ENCODE data around the gene SIRT3. TPM values are rescaled to one million over a fixed set of nuclear protein-coding genes. Genes with fewer than 3 reads are reported as not detected.
"Not testable (repeated sequence)": the region's sequence is repeated elsewhere in the genome, so short reads cannot be mapped to it uniquely, and the experiment has no call there.

Gene SIRT3
- total RNA-seq, 1 experiment from 2014 or later, result 19.2 TPM

- TF ChIP-seq CTCF (IDR thresholded peaks at IDR 0.05; ENCODE audit: unreplicated experiment), result peak; percentile 39
- H3K27me3 Mint-ChIP-seq (ENCODE audit: unreplicated experiment); BruUV-seq (replicated peaks); DNase-seq; H3K4me3 Mint-ChIP-seq (ENCODE audit: low read depth, unreplicated experiment); H3K27ac Mint-ChIP-seq (ENCODE audit: unreplicated experiment); H3K9me3 Mint-ChIP-seq (ENCODE audit: low read depth, unreplicated experiment); H3K4me1 Mint-ChIP-seq (ENCODE audit: low read depth, unreplicated experiment); CTCF ChIA-PET; H3K36me3 Mint-ChIP-seq (ENCODE audit: insufficient read depth, unreplicated experiment); intact Hi-C loops (cut with micrococcal nuclease; ENCODE audit: unreplicated experiment): not testable (repeated sequence)
These were observed 46.3 kb downstream of the SIRT3 start for GRCh38 chr11:189843-190311.

- CTCF ChIA-PET; H3K4me3 Mint-ChIP-seq (ENCODE audit: low read depth, unreplicated experiment); H3K36me3 Mint-ChIP-seq (ENCODE audit: insufficient read depth, unreplicated experiment); BruUV-seq (replicated peaks); H3K27ac Mint-ChIP-seq (ENCODE audit: unreplicated experiment); intact Hi-C loops (cut with micrococcal nuclease; ENCODE audit: unreplicated experiment); H3K4me1 Mint-ChIP-seq (ENCODE audit: low read depth, unreplicated experiment); DNase-seq; H3K9me3 Mint-ChIP-seq (ENCODE audit: low read depth, unreplicated experiment); H3K27me3 Mint-ChIP-seq (ENCODE audit: unreplicated experiment): not testable (repeated sequence)
These were observed 46.9 kb downstream of the SIRT3 start for GRCh38 chr11:189200-189783.

- H3K4me3 Mint-ChIP-seq (ENCODE audit: low read depth, unreplicated experiment); H3K36me3 Mint-ChIP-seq (ENCODE audit: insufficient read depth, unreplicated experiment); H3K27me3 Mint-ChIP-seq (ENCODE audit: unreplicated experiment); intact Hi-C loops (cut with micrococcal nuclease; ENCODE audit: unreplicated experiment); CTCF ChIA-PET; DNase-seq; H3K9me3 Mint-ChIP-seq (ENCODE audit: low read depth, unreplicated experiment); H3K4me1 Mint-ChIP-seq (ENCODE audit: low read depth, unreplicated experiment); H3K27ac Mint-ChIP-seq (ENCODE audit: unreplicated experiment); BruUV-seq (replicated peaks): not testable (repeated sequence)
These were observed 55.9 kb downstream of the SIRT3 start for GRCh38 chr11:180242-180641.

Other genes with a start within 250 kb of the SIRT3 start
- gene SCGB1C1, start 43.3 kb downstream of the SIRT3 start, total RNA-seq (2022), result not detected in 2 replicates
- gene BET1L, start 28.9 kb downstream of the SIRT3 start, total RNA-seq (2022), result 47.8 and 59.0 TPM in 2 replicates
- 73.0 and 84.1 TPM in 2 replicates for gene RIC8A, start 28.6 kb downstream of the SIRT3 start, total RNA-seq (2022)
- gene PSMD13, start 634 bp upstream of the SIRT3 start, total RNA-seq (2022), result 165 and 172 TPM in 2 replicates
- not detected in 2 replicates for gene NLRP6, start 42.1 kb upstream of the SIRT3 start, total RNA-seq (2022)
- gene PGGHG, start 52.8 kb upstream of the SIRT3 start, total RNA-seq (2022), result 9.5 and 13.5 TPM in 2 replicates
- gene IFITM5, start 63.2 kb upstream of the SIRT3 start, total RNA-seq (2022), result not detected in 2 replicates
- gene IFITM2, start 71.5 kb upstream of the SIRT3 start, total RNA-seq (2022), result 29.1 and 117 TPM in 2 replicates
- gene IFITM1, start 77.7 kb upstream of the SIRT3 start, total RNA-seq (2022), result 45.6 and 179 TPM in 2 replicates
- 264 and 492 TPM in 2 replicates for gene IFITM3, start 84.5 kb upstream of the SIRT3 start, total RNA-seq (2022)
- 1.9 and 4.6 TPM in 2 replicates for gene B4GALNT4, start 133.2 kb upstream of the SIRT3 start, total RNA-seq (2022)
- gene PKP3, start 157.9 kb upstream of the SIRT3 start, total RNA-seq (2022), result 128 and 154 TPM in 2 replicates
- 76.3 and 83.6 TPM in 2 replicates for gene SIGIRR, start 178.7 kb upstream of the SIRT3 start, total RNA-seq (2022)
- gene ANO9, start 205.7 kb upstream of the SIRT3 start, total RNA-seq (2022), result 27.2 and 32.2 TPM in 2 replicates
- 25.1 and 30.4 TPM in 2 replicates for gene PTDSS2, start 213.9 kb upstream of the SIRT3 start, total RNA-seq (2022)